Inflammatory macrophage treated with lipopolysaccharide for 4 hours (primary cell): ENCODE data around the gene TRMO.
"Not testable (repeated sequence)": the region's sequence is repeated elsewhere in the genome, so short reads cannot be mapped to it uniquely, and the experiment has no call there.

Experiments used
- DNase-seq: peaks from one replicate; pipeline ENCODE4 v3.0.0-alpha.2; 2020

The TRMO gene, protein sequence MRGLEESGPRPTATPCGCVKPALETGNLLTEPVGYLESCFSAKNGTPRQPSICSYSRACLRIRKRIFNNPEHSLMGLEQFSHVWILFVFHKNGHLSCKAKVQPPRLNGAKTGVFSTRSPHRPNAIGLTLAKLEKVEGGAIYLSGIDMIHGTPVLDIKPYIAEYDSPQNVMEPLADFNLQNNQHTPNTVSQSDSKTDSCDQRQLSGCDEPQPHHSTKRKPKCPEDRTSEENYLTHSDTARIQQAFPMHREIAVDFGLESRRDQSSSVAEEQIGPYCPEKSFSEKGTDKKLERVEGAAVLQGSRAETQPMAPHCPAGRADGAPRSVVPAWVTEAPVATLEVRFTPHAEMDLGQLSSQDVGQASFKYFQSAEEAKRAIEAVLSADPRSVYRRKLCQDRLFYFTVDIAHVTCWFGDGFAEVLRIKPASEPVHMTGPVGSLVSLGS

DNA sequence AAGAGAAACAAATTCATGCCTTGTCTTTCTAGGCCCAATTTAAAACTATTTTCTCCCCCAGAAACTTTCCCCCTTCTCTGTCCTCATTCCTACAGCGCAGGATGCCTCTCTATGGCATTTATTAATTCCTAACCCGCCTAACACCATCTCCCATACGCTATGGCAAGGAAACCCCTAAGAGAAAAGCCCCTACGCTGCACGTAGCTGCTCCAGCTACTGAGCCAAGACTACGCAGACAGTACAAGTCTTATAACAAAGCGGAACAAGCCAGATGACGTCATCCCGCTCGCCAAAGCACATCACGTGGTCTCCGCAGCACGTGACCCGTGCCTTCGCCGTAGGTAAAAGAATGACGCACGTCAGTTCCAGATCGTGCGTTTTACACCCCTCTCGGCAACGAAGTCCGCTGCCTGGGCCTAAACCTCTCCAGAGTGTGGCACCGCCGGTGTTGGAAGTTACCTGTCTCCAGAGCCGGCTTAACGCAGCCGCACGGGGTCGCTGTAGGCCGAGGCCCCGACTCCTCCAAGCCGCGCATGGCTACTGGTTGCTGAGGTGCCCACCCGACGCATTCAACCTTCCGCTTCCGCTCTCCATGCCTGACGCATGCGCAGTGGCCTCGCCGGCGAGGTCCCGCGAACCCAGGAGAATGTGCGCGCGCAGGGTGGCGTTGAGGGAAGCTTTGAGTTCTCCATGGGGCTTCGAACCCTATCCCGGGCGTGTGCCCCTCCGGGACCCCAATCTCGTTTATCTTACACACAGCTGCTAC lies at the start of gene TRMO:
Gene TRMO, minus strand, starts transcription at position 542 of the 766 bp plus-strand sequence. Its CDS starts 7 bp downstream, at position 535.
- peak; percentile 98 for DNase-seq

DNA sequence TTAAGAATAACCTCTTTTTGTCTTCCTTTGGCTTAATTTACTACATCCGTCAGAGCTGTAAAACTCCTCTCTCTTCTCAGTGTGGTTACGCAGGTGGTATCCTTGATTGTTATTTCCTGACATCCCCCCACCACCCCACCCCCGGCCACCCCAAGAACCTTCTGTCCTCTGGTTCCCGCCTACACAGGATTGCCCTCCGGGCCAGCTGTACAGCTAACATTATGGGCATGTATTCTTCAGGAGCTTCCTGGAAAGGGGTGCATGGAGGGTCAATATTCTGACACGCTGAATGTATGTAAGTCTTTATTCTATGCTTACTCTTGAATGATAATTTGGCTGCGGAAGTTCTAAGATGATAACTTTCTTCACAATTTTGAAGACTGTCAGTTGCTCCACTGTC lies 47.9 kb upstream of the TRMO start:
- DNase-seq: no peak

DNA sequence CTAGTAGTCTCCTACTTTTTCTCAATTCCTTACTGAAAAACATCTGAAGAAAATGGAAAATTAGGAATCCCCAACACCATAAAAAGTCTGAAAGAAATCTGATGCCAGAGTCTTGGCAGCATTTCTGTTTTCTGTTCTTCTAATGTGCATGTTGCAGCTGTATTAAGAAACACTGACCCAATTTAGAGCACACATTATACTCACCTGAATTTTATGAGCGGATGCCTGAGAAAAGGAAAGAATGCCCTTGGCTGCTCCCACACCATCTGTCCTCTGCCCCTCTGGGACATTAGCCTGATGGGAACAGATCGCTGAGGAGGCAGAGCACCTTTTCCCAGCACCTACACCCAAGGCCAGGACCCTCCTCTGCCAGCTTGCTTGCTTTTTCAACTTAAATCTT lies 46.7 kb upstream of the TRMO start:
- DNase-seq: no peak

DNA sequence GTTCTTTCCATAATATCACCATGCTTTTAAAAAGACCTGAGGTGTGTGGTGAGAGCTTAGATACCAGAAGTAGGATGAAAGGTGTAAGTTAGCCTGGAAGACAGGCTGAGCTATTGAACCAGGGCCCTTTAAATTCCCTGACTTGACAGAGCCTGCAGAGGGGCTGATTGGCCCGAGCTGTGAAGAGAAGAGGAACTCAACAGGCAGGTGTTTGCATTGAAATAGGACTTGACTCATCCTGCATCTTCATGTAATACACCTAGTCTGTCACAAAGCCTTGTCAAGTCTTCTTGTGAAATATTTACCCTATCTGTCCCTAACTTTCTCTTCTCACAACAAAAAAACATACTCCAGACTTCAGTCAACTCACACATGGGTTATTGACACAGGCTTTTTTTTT lies 44.2 kb upstream of the TRMO start:
- no peak for DNase-seq

DNA sequence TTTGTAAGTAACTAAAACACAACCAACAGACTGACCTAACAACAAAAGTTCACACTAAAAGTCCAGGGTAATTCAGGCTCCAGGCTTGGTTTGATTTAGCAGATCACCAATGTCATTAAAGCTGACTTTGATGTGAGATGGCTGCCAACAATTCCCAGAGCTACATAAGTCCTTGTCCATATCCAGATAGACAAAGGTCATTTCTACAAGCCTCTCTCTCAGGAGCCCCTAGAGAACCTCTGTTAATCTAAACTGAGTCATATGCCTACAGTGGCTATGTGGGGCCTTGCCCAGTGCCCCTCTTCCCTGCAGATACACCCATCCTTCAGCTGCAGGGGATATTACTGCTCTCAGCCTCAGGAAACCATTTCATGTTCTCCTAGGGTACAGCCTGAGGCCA lies 42.6 kb upstream of the TRMO start:
- no peak for DNase-seq

DNA sequence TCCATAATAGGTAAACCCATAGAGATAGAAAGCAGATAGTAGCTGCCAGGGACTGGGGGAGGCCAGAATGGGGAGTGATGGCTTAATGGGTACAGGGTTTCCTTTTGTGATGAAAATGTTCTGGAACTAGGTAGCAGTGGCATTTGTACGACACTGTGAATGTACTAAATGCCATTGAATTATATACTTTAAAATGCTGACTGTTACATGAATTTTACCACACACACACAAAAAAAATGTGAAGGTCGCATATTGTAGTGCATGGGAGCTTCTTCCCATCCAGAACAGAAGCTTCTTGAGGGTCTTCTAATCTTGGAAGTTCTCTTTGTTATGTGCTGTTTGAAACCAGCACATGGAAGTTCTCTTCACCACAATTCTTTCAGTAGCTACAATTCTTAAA lies 40.9 kb upstream of the TRMO start:
- no peak for DNase-seq

DNA sequence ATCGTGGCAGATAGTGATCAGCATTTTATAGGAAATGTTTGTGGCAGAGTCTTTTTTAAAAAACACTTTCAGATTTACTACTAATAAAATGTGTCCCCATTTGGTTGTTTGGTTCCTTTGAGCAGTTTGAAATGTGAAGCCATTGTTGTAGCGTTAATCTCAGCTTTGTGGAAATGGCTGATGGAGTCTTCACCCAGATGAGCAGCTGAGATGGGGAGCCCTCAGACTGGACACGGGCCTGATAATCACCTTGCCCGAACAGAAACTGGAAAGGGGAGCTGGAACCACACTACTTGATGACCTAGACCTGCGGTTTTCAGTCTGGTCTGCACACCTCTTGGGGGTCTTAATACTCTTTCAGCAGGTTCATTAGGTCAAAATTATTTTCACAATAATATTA lies 40.3 kb upstream of the TRMO start:
- DNase-seq: no peak

DNA sequence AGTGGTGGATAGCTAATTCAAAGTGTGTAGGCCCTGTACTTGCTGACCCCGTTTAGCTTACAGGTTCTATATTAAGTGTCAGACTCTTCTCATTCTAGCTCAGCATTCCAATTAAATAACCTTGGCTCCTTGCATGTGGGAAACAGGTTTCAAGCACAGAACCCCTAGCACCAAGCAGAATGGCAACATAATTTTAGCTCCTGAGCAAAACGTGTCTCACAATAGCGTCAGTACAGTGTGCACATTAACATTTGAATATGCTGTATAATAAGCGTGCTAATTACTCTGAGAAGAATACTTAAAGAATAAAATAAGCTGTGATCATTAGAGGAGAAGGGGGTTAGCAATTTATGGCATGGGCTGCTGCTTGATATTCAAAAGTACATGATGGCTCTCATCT lies 39.8 kb upstream of the TRMO start:
- no peak for DNase-seq

DNA sequence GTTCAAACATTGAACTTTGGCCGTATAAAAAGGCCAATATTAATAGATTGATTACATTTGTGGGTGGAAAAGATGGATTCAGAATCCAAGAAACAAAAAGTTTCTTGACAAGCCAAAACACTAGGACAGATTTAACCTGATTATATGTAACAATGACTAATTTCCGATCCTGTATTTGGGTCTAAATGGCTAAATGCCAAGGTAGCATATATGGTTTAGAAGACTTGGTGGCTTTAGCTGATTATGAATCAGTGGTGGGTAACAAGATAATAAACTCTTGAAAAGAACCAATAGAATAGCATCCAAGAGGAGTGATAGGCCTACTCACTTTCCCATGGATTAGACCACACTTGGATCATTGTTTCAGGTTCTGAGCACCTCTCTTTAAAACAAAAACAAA lies 39.1 kb upstream of the TRMO start:
- no peak for DNase-seq

DNA sequence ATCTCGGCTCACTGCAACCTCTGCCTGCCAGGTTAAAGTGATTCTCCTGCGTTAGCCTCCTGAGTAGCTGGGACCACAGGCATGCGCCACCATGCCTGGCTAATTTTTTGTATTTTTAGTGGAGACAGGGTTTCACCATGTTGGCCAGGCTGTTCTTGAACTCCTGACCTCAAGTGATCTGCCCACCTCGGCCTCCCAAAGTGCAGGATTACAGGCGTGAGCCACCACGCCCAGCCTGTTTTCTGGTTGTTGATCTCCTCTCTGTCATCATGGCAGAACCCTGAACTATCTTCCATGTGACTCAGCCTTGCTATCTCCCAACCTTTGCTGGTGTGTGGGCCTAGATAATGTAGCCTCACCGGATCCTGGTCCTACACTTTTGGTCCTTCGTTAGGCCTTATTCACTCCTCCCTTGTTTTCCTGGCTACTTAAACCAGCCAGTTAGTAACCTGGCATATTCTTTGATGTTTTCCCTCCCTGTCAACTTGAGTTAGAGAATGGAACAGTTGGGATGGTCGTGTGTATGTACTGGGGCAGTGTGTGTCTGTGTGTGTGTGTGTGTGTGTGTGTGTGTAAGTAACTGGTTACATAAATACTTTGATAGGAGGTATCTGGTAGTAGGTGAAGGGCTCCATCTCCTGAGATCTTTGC lies 38.5 kb upstream of the TRMO start:
- not testable (repeated sequence) for DNase-seq

DNA sequence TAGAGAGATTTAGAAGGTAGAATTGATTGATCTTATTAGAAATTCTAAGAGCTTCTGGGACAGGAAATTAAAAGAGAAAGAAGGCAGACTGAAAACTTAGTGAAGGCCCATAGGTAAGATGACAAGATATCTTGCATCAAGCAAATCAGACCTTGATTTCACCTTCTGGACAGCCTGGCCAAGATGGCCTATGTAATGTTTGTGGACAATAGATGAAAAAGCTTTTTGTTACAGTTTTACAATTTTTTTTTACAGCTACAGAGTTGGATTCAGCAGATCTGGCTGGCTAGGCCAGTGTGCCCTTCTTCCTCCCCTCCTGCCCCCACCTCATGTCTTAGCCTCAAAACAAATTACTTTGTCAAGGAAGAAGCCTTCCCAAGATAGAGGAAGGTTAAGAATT lies 37.3 kb upstream of the TRMO start:
- DNase-seq: no peak

DNA sequence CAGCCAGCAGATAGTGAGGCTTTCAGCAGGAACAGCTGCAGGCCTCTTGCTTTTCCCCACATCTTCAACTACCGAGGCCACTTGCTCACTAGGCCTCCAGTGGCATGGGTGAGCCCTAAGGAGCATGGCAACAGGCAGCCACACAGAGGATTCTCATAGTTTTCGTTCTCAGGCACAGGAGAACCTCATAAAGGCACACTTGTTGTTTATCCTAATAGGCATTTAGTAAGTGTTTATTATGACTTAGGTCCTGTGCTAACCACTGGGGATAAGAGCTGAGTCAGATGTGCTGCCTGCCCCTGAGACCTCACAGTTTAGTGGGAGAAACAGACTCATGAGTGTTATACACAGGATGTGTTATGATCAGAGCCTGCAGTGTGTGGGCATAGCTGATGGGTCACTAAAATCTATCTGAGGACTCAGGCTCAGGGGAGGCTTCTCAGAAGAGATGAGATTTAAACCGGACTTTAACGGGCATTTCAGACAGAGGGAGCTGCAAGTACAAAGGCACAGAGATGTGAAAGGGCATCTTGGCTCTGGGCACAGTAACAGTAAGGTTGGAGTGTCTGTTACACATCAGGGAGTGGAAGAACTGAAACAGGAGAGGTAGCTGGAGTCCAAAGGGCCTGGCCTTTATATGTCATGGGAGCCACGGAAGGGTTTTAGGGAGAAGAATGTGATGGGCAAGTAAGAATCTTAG lies 36.7 kb upstream of the TRMO start:
- DNase-seq: no peak

DNA sequence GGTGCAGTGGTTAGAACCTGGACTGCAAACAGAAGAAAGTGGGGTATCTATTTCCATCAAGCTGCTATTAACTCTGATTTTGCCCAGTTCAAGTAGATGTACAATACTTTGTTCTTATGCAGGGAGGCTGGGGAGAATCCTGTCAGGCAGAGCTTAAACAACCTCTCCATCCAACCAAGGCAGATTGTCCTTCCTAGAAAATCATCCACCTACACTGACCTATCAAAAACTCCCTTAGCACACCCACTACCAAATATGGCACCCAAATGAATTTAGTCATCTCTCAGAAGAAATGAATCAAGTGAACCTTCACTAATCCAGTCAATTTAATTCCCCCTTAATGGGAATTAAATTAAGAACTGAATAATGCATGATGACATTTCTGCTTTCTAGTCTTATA lies 34.0 kb upstream of the TRMO start:
- no peak for DNase-seq

DNA sequence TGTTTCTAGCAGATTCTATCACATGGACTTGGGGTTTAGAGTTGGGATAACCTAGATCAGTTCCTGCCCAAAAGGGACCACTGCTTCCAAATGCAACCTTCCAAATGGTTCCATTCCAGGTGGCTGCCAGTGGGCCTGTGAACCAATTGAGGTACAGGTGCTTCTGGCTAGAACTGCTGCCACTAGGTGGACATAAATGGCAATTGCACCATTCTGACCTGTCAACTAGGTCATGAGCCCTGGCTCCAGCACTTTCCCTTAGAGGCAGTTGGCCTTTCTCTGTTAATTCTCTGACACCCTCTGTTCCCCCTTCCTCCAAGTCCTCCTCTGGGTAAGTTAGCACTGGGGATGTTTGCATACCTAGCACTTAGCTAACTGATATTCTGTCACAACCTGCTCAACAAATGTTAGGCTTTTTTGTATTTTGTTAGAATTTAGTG lies 32.3 kb upstream of the TRMO start:
- peak; percentile 28 for DNase-seq

DNA sequence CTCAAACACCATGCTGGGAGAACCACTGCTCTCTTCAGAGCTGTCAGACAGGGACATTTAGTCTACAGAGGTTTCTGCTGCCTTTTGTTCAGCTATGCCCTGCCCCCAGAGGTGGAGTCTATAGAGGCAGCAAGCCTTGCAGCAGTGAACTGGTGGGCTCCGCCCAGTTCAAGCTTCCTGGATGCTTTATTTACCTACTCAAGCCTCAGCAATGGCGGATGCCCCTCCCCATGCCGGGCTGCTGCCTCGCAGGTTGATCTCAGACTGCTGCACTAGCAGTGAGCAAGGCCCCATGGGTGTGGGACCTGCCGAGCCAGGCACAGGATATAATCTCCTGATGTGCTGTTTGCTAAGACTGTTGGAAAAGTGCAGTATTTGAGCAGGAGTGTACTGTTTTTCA lies 28.6 kb upstream of the TRMO start:
- DNase-seq: not testable (repeated sequence)

DNA sequence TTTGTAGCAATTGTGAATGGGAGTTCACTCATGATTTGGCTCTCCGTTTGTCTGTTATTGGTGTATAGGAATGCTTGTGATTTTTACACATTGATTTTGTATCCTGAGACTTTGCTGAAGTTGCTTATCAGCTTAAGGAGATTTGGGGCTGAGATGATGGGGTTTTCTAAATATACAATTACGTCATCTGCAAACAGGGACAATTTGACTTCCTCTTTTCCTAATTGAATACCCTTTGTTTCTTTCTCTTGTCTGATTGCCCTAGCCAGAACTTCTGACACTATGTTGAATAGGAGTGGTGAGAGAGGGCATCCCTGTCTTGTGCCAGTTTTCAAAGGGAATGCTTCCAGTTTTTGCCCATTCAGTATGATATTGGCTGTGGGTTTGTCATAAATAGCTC lies 24.8 kb upstream of the TRMO start:
- DNase-seq: not testable (repeated sequence)

DNA sequence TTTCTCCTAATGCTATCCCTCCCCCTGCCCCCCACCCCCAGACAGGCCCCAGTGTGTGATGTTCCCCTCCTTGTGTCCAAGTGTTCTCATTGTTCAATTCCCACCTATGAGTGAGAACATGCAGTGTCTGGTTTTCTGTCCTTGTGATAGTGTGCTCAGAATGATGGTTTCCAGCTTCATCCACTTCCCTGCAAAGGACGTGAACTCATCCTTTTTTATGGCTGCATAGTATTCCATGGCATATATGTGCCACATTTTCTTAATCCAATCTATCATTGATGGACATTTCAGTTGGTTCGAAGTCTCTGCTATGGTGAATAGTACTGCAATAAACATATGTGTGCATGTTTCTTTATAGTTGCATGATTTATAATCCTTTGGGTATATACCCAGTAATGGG lies 23.2 kb upstream of the TRMO start:
- not testable (repeated sequence) for DNase-seq

DNA sequence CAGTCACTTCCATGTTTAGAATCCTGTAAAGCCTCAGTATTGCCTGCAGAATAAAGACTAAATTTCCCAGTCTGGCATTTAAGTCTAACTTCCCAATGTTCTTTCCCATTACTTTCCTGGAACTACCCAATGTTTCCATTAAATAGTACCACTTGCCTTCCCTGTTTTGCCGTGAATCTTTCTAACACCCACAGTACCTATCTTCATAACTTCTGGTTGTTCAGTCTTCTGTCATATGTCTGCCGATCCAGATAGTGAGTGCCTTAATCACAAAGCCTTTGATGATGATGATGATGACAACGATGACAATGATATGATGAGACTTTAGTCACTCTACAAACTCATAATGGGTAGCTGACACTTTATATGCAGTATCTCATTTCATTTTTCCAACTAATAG lies 22.3 kb upstream of the TRMO start:
- DNase-seq: no peak

DNA sequence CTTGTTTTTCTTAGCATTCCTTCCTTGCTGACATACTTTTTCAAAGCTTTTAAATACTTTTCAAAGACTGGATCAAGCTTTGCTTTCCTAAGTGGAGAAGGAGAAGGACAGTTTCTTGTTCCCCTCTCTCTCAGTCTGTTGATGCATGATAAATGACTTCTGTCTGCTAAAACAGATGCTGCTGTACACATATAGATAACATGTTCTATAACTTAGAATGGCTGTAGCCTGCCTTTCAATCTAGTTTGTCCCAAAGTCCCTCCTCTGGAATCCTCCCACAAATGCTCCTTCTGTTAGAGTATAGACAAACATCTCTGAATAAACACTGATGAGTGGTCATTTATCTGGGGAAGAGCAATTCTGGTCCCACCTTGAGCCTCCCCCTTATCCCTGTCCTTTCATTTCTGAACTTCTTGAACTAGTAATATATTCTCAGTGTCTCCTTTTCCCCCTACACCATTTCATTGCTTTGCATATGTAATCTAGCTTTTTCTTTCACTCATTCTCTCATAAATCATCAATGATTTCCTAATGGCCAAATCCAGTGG lies 21.1 kb upstream of the TRMO start:
- no peak for DNase-seq

DNA sequence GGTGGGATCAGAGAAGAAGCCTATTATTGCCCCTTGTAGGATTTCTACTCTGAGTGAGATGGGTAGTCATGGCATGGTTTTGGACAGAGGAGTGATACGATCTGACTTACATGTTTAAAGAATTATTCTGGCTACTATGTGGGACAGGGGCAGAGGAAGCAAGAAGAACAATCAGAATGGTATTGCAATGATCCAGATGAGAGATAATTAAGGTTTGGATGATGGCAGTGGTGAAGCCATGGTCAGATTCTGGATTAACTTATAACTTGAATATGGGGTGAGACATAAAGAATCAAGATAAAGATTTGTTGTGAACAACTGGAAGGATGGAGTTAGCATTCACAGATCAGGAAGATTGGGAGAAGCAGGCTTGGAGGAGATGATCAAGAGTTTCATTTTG lies 19.0 kb upstream of the TRMO start:
- DNase-seq: no peak

DNA sequence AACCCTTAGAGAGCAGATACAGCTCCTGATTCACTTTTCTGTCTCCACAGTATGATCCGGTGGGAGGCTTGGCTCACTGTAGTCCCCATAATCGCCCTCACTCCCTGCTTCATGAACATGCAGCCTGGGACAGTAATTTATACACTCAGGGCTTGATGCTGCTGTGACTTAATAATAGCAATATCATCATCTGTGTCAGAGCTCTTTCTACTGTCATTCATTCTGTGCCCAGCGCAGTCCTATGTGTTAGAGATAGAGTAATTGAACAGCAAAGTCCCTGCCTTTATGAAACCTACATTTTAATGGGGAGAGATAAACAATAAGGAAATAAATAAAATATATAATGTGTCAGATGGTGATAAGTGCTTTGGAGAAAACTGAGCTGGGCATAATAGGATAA lies 18.4 kb upstream of the TRMO start:
- no peak for DNase-seq

DNA sequence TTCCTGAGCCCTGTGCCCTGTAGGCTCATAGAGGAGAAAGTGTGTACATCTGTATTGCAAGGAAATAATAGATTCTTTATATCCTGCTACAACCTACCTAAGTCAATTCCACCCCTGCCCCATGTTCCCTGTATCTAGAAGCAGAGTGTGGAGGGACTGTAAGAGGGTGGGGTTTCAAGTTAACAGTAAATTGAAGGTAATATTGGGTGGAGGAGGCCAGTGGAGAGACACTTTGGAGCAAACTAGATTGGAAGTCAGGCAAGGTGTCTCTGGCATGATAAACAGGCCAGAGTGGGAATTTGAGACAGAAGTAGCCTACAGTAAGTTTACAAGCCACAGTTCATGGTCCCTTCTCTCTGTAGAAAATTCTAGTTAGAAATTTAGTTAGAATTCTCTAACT lies 17.9 kb upstream of the TRMO start:
- no peak for DNase-seq
